NT2/D1 (cell line): ENCODE measurements around the gene NACC2.

Experiments
- DNase-seq: peaks from one replicate; pipeline ENCODE4 v3.0.0-alpha.2; 2011; ENCODE audit warnings: low read depth, low spot score
- H3K27me3 ChIP-seq: 2 replicates; pipeline ENCODE4 v1.6.0; 2011; ENCODE audit warnings: mild to moderate bottlenecking; ENCODE audit not compliant: insufficient read length, insufficient read depth
- H3K36me3 ChIP-seq: 2 replicates; pipeline ENCODE4 v1.6.1; 2011; ENCODE audit warnings: mild to moderate bottlenecking, low read length, mixed read lengths; ENCODE audit not compliant: insufficient read depth, insufficient read length
- H3K4me1 ChIP-seq: 2 replicates; pipeline ENCODE4 v1.5.1; 2011; ENCODE audit not compliant: insufficient read depth, insufficient read length
- H3K4me3 ChIP-seq: 2 replicates; pipeline ENCODE4 v1.5.1; 2011; ENCODE audit warnings: low read depth; ENCODE audit not compliant: insufficient read length
- H3K9ac ChIP-seq: 2 replicates; pipeline ENCODE4 v1.6.0; 2011; ENCODE audit warnings: low read depth; ENCODE audit not compliant: insufficient read length
- H3K9me3 ChIP-seq: 2 replicates; pipeline ENCODE4 v1.5.1; 2011; ENCODE audit warnings: mild to moderate bottlenecking, low read length; ENCODE audit not compliant: insufficient read depth
- SUZ12 ChIP-seq: IDR thresholded peaks from 2 replicates; pipeline ENCODE4 v1.6.1; 2011; ENCODE audit not compliant: insufficient read length, insufficient read depth; ENCODE audit errors: extremely low read depth
- YY1 ChIP-seq: IDR thresholded peaks from 2 replicates; pipeline ENCODE4 v1.6.1; 2011; ENCODE audit not compliant: insufficient read length, insufficient read depth
- ZNF274 ChIP-seq: IDR thresholded peaks from 2 replicates; pipeline ENCODE4 v1.6.1; 2011; ENCODE audit warnings: mild to moderate bottlenecking, low read depth, low read length

NACC2 gene

GRCh38 chr9:136015656-136016571 lies 79.2 kb downstream of the NACC2 start:
- TF ChIP-seq SUZ12: no peak
- no peak for TF ChIP-seq ZNF274
- TF ChIP-seq YY1: no peak
- peaks cover 77% of the 10 kb centered on the region for H3K36me3 ChIP-seq
- H3K27me3 ChIP-seq: no peaks in the 10 kb centered on the region
- DNase-seq: no peak
- H3K9me3 ChIP-seq: no peaks in the 10 kb centered on the region
- H3K4me1 ChIP-seq: peaks cover 47% of the 10 kb centered on the region
- H3K4me3 ChIP-seq: no peak overlapping the region
- H3K9ac ChIP-seq: no peak overlapping the region

GRCh38 chr9:136014924-136015633 lies 80.0 kb downstream of the NACC2 start:
- no peaks in the 10 kb centered on the region for H3K27me3 ChIP-seq
- TF ChIP-seq YY1 (no peak), ZNF274 (no peak), SUZ12 (no peak)

DNA sequence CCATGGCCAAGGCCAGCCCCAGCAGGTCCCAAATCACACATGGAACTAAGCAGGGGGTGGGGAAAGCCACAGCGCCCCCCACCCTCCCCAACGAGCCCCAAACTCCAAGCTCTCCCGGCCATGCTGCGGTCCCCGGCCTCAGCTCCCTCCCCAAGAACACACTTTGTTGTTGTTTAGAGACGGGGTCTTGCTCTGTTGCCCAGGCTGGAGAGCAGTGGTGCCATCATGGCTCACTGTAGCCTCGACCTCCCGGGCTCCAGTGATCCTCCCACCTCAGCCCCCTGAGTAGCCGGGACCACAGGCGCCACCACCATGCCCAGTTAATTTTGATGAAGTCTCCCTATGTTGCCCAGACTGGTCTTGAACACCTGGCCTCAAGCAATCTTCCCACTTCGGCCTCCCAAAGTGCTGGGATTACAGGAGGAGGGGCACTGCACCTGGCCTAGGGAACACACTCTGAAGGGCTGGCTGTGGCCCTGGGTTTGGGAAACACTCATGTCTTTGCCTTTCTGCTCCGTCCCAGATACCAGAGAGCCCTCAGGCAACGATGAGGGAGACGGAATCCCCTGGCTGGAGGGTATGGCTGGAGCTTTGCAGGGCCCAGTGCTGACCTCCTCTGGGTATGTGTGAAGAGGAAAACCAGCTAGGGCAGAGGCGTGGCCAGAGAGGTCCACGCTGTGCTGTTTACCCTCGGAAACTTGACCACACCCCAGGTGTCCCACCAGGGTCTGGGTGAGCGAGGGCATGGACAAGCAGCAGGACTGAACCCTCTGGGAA lies 80.8 kb downstream of the NACC2 start:
- no peaks in the 10 kb centered on the region for H3K27me3 ChIP-seq
- no peak for DNase-seq
- H3K9me3 ChIP-seq: no peaks in the 10 kb centered on the region
- H3K4me1 ChIP-seq: peaks cover 58% of the 10 kb centered on the region
- H3K4me3 ChIP-seq: no peak overlapping the region
- H3K36me3 ChIP-seq: peaks cover 79% of the 10 kb centered on the region
- no peak for TF ChIP-seq SUZ12
- TF ChIP-seq YY1: no peak
- TF ChIP-seq ZNF274: no peak
- no peak overlapping the region for H3K9ac ChIP-seq

More at GRCh38 chr9:136014924-136015633, 80.0 kb downstream of the NACC2 start:
- DNase-seq: no peak
- H3K4me3 ChIP-seq: no peak overlapping the region
- H3K9me3 ChIP-seq: no peaks in the 10 kb centered on the region
- no peak overlapping the region for H3K9ac ChIP-seq
- H3K36me3 ChIP-seq: peaks cover 76% of the 10 kb centered on the region
- peaks cover 51% of the 10 kb centered on the region for H3K4me1 ChIP-seq

DNA sequence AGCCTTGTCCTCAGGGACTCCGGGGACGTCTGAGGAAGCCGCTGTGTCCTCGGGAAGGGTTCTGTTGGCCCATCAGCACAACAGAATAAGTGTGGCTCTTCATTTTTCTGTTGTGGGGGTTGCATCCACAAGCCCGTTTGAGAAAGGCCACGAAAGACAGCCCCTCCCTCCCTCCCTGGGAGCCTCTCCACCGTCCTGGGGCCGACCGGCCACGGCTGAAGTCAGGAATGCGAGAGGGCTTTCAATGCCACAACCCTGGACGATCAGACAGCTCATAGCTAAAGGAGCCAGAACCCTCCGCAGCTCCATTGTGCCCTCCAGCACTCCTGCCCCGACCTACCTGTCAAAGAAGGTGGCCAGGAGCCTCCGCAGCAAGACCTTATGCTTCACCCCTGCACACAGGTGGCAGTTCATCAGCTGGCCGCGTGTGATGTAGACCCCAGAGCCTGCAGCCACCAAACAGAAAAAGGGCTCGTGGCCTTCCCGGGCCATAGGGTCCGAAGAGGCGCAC lies 81.5 kb downstream of the NACC2 start:
- Histone ChIP-seq H3K4me1 (peaks cover 64% of the 10 kb centered on the region), H3K36me3 (peaks cover 79% of the 10 kb centered on the region), H3K4me3 (no peak overlapping the region), H3K9ac (no peak overlapping the region), H3K27me3 (no peaks in the 10 kb centered on the region), H3K9me3 (no peaks in the 10 kb centered on the region)
- DNase-seq: no peak
- TF ChIP-seq ZNF274 (no peak), YY1 (no peak), SUZ12 (no peak)

DNA sequence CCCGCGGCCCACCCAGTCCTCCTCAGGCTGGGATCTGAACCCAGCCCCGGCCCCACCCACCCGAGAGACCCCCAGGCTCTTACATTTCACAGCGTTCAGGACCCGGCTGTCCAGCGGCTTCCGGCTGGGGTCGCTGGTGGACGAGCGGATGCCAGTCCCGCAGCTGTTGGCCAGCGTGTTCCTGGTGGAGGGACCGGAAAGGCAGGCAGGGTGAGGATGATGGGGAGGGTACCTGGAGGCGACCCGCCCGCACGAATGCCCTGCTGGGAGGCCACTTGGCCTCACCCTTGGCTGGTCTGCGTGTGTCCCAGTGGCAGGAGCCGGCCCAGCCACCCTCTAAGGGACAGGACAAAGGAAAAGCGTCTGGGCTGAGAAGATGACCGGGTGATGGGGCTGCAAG lies 82.0 kb downstream of the NACC2 start:
- peaks cover 75% of the 10 kb centered on the region for H3K36me3 ChIP-seq
- no peak overlapping the region for H3K9ac ChIP-seq
- no peaks in the 10 kb centered on the region for H3K27me3 ChIP-seq
- no peak overlapping the region for H3K4me3 ChIP-seq
- DNase-seq: no peak
- H3K4me1 ChIP-seq: peaks cover 65% of the 10 kb centered on the region
- no peaks in the 10 kb centered on the region for H3K9me3 ChIP-seq
- TF ChIP-seq SUZ12 (no peak), ZNF274 (no peak), YY1 (no peak)

DNA sequence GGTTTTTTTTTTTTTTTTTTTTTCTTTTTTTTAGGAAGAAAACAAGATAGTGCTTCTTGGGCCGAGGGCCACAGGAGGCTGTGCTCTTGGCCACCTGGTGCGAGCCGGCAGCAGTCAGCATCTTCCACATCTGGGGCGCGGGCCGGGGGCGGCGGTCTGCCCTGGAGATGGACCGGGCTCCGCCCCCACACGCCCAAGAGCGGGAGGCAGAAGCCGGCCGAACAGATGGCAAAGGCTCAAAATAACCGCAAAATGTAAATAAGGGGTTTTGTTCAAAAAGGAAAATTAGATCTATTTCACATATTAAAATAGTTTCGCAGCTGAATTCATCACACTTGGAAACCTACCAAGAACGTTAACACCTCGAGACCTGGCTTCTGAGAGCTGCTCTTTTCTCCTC lies 82.4 kb downstream of the NACC2 start:
- DNase-seq: no peak
- no peak overlapping the region for H3K4me3 ChIP-seq

More for the DNA sequence above, 82.4 kb downstream of the NACC2 start:
- Histone ChIP-seq H3K4me1 (peaks cover 67% of the 10 kb centered on the region), H3K9ac (no peak overlapping the region), H3K36me3 (peaks cover 77% of the 10 kb centered on the region), H3K27me3 (no peaks in the 10 kb centered on the region), H3K9me3 (no peaks in the 10 kb centered on the region)
- TF ChIP-seq ZNF274: no peak
- no peak for TF ChIP-seq SUZ12
- TF ChIP-seq YY1: no peak
